OCI-LY7 (cell line): Measurements from ENCODE around the gene KAZN. TPM values are rescaled to one million over a fixed set of nuclear protein-coding genes. Genes with fewer than 3 reads are reported as not detected.

Source experiments
- BruUV-seq: library from RNA; stranded (reverse); fragments of 400-500 nt; replicated peaks from 2 replicates; lab custom pipeline; 2021; lab: Mats Ljungman, UMichigan
- CTCF ChIA-PET: fragments of 300-600 bp; sonication (Branson Sonifier 250); formaldehyde crosslinking; loops from one replicate; lab custom pipeline; 2022; ENCODE audit warnings: antibody characterized with exemption; ENCODE audit not compliant: unreplicated experiment; lab: Charles Lee
- POLR2A ChIA-PET: fragments of 300-600 bp; sonication (Branson Sonifier 250); formaldehyde crosslinking; loops from one replicate; lab custom pipeline; 2022; ENCODE audit warnings: antibody characterized with exemption; lab: Charles Lee
- DNase-seq: peaks from one replicate; pipeline ENCODE4 v3.0.0-alpha.2; 2015; ENCODE audit warnings: low spot score
- H2AFZ ChIP-seq: fragments of 200-600 bp; sonication (generic), shearing (Covaris generic); 2 replicates; pipeline ENCODE4 v1.6.1; 2014; ENCODE audit warnings: mild to moderate bottlenecking, antibody characterized with exemption, low read length, moderate library complexity
- H3K27ac ChIP-seq: fragments of 200-600 bp; sonication (generic); 2 replicates; pipeline ENCODE4 v1.5.1; 2014; ENCODE audit warnings: mixed run types, low read depth, mild to moderate bottlenecking, moderate library complexity, low read length, inconsistent platforms; ENCODE audit not compliant: poor library complexity, severe bottlenecking
- H3K36me3 ChIP-seq: fragments of 200-600 bp; sonication (generic); 2 replicates; pipeline ENCODE4 v1.6.1; 2014; ENCODE audit warnings: mild to moderate bottlenecking, antibody characterized with exemption, low read length, moderate library complexity, mixed read lengths; ENCODE audit not compliant: insufficient read depth
- H3K4me1 ChIP-seq: fragments of 200-600 bp; sonication (generic); 2 replicates; pipeline ENCODE4 v1.5.1; 2014; ENCODE audit warnings: mild to moderate bottlenecking, low read length; ENCODE audit not compliant: insufficient read depth, poor library complexity, severe bottlenecking
- H3K4me2 ChIP-seq: fragments of 200-600 bp; sonication (generic); 2 replicates; pipeline ENCODE4 v1.6.1; 2014; ENCODE audit warnings: mild to moderate bottlenecking, low read length
- H3K4me3 ChIP-seq: fragments of 200-600 bp; sonication (generic); 2 replicates; pipeline ENCODE4 v1.5.1; 2014; ENCODE audit warnings: mild to moderate bottlenecking, low read depth, low read length; ENCODE audit not compliant: poor library complexity, severe bottlenecking
- H3K79me2 ChIP-seq: fragments of 200-600 bp; sonication (generic); 2 replicates; pipeline ENCODE4 v1.6.1; 2016; ENCODE audit warnings: low read depth, mild to moderate bottlenecking, low read length, moderate library complexity, mixed read lengths; ENCODE audit not compliant: insufficient read depth
- H3K9me2 ChIP-seq: fragments of 200-600 bp; sonication (generic); 2 replicates; pipeline ENCODE4 v1.6.1; 2016; ENCODE audit warnings: mild to moderate bottlenecking, low read length, mixed read lengths; ENCODE audit not compliant: insufficient read depth
- H3K9me3 ChIP-seq: fragments of 200-600 bp; sonication (generic); 2 replicates; pipeline ENCODE4 v1.6.1; 2014; ENCODE audit warnings: mild to moderate bottlenecking, mixed run types, low read length, mixed read lengths
- H4K20me1 ChIP-seq: fragments of 200-600 bp; sonication (generic); 2 replicates; pipeline ENCODE4 v1.6.1; 2014; ENCODE audit warnings: mild to moderate bottlenecking, antibody characterized with exemption, low read length, moderate library complexity, mixed read lengths; ENCODE audit not compliant: insufficient read depth
- EZH2phosphoT487 ChIP-seq: fragments of 200-600 bp; sonication (generic); IDR thresholded peaks from 2 replicates; pipeline ENCODE4 v1.6.1; 2018; ENCODE audit warnings: low read depth, borderline replicate concordance, mild to moderate bottlenecking, mixed run types, antibody characterized with exemption, low read length, moderate library complexity, mixed read lengths
- intact Hi-C: fragments of 100-400 bp; cut with micrococcal nuclease; formaldehyde crosslinking; loops from one replicate; pipeline ENCODE4 v1.10.0; 2022; ENCODE audit not compliant: unreplicated experiment
- total RNA-seq, 2 experiments: library from RNA; depleted of rRNA in 1 of 2; stranded (reverse); fragments of >200 nt in 1 of 2; shearing (Covaris generic) in 1 of 2; gene quantifications; 2 replicates each; pipeline ENCODE4 v1.2.3, GENCODE V29; 2014 to 2022
- TF ChIP-seq, protein P1 (sequence below): fragments of 200-600 bp; sonication (generic); conservative IDR thresholded peaks from 2 replicates; pipeline ENCODE4 v1.5.1; 2014; ENCODE audit warnings: mild to moderate bottlenecking, antibody characterized with exemption, low read length, moderate library complexity, mixed read lengths

The KAZN gene
- total RNA-seq, 2 experiments from 2014 or later: 0.40 to 2.4 TPM

DNA sequence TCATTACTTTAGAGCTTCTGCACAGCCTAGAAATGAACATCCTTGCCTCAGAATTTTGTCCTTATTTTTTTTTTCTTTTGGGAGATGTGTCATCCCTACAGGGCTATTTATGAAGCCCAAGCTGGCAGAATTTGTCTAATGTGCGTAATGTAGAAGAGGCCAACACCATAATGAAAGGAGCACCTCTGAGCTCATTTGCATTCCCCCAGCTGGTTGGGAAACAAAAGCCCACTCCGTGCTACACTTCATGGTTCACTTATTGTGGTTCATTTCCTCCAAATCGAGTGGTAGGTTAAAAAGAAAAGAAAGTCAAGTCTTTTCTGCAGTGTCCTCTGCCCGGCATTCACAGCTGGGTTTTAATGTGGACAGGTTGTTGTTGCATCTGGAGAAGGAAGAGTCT is 73.5 kb downstream of the KAZN start:
- intact Hi-C loops: loop anchor here (1.0 kb wide), 1 partner anchor 60 kb away; no protein-coding TSS in a partner anchor
- Histone ChIP-seq H3K4me2 (peak overlapping the region; percentile 86), H3K4me3 (peak overlapping the region; percentile 57), H3K27ac (peak overlapping the region; percentile 96), H3K36me3 (peaks cover 5% of the 10 kb centered on the region; the same call in 1 of the 2 replicates), H3K79me2 (no peaks in the 10 kb centered on the region), H4K20me1 (no peaks in the 10 kb centered on the region), H3K9me3 (peaks cover 10% of the 10 kb centered on the region; the same call in 1 of the 2 replicates), H2AFZ (peak overlapping the region; percentile 50; the same call in 1 of the 2 replicates), H3K4me1 (peaks cover 89% of the 10 kb centered on the region), H3K9me2 (no peaks in the 10 kb centered on the region)
- BruUV-seq: no TSS peak
- CTCF ChIA-PET: interaction anchor here (1.3 kb wide), 1 partner anchor 10 kb away, joined by 3 read pairs; no protein-coding TSS in a partner anchor
- TF ChIP-seq, protein P1, sequence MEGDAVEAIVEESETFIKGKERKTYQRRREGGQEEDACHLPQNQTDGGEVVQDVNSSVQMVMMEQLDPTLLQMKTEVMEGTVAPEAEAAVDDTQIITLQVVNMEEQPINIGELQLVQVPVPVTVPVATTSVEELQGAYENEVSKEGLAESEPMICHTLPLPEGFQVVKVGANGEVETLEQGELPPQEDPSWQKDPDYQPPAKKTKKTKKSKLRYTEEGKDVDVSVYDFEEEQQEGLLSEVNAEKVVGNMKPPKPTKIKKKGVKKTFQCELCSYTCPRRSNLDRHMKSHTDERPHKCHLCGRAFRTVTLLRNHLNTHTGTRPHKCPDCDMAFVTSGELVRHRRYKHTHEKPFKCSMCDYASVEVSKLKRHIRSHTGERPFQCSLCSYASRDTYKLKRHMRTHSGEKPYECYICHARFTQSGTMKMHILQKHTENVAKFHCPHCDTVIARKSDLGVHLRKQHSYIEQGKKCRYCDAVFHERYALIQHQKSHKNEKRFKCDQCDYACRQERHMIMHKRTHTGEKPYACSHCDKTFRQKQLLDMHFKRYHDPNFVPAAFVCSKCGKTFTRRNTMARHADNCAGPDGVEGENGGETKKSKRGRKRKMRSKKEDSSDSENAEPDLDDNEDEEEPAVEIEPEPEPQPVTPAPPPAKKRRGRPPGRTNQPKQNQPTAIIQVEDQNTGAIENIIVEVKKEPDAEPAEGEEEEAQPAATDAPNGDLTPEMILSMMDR: no peak
- no peak for TF ChIP-seq EZH2phosphoT487
- POLR2A ChIA-PET: interaction anchor here (0.5 to 1.3 kb wide), 7 partner anchors 9 to 210 kb away, joined by 3 to 9 read pairs (median 4); no protein-coding TSS in a partner anchor
- peak; percentile 93 for DNase-seq

DNA sequence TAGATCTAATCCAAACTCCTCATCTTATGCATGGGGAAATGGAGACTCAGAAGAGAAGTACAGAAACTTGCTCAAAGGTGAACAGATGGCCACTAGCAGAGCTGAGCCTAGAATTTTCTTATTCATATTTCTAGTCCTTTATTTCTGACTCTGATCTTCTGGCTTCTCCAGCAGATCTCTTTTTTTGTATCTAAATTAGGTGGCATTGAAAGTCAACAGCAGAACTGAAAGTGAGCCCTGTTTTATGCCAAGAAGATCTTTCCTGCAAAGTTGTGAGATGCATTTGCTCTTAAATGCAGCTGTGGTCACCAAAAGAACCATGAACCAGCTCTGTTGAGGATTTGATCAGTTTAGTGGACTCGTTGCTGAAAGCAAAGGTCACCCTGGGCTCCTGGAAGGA is 75.5 kb downstream of the KAZN start:
- ChIA-PET POLR2A (interaction anchor here (0.6 to 2.3 kb wide), 9 partner anchors 9 to 116 kb away, joined by 3 to 6 read pairs (median 3); no protein-coding TSS in a partner anchor), CTCF (no interaction called here)

More for the DNA sequence above, 75.5 kb downstream of the KAZN start:
- Histone ChIP-seq H3K36me3 (peaks cover 5% of the 10 kb centered on the region; the same call in 1 of the 2 replicates), H3K9me3 (peaks cover 10% of the 10 kb centered on the region; the same call in 1 of the 2 replicates), H2AFZ (peak overlapping the region; percentile 51; the same call in 1 of the 2 replicates), H3K79me2 (no peaks in the 10 kb centered on the region), H3K9me2 (no peaks in the 10 kb centered on the region), H3K27ac (peak overlapping the region; percentile 96), H3K4me1 (peaks cover 74% of the 10 kb centered on the region), H3K4me2 (peak overlapping the region; percentile 86), H3K4me3 (peak overlapping the region; percentile 51), H4K20me1 (no peaks in the 10 kb centered on the region)
- TF ChIP-seq, protein P1: no peak
- TF ChIP-seq EZH2phosphoT487: no peak
- no TSS peak for BruUV-seq
- intact Hi-C loops: loop anchor here (1.0 kb wide), 1 partner anchor 62 kb away; no protein-coding TSS in a partner anchor
- peak; percentile 70 for DNase-seq
